GM19395 (cell line): Measurements from ENCODE around the gene COL6A2.

ENCODE experiments used
- ATAC-seq: cut with Tn5 transposase; IDR thresholded peaks from one replicate; pipeline ENCODE4 v1.9.1; 2021; ENCODE audit warnings: mild to moderate bottlenecking, moderate library complexity; ENCODE audit not compliant: unreplicated experiment

COL6A2 gene

DNA sequence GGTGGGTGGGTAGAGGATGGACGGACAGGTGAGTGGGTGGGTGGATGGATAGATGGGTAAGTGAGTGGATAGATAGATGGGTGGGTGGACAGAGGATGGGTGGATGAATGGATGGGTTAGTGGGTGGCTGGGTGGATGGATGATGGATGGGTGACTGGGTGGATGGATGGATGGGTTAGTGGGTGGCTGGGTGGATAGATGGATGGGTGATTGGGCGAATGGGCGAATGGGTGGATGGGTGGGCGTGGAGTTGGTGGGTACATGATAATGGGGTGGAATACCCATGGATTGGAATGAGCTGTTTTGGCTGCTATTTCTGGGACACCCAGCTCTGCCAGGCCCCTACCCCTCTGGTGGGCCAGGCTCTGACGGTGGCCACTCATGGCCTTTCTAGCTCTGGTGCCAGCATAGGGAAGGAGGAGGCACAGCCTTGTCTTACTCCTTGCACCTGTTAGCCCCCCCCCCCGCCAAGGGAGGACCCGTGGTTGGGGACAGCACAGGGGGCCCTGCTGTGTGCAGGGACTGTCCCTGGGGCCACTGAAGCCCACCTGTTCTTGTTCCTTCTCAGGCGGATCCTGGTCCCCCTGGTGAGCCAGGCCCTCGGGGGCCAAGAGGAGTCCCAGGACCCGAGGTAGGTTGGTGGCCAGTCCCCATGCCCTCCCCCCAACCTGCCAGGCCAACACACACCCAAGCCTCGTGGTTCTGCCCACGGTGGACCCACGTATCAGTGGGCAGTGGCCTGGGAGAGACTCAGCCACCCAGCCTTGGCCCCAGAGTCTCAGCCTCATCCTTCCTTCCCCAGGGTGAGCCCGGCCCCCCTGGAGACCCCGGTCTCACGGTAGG, 26.4 kb downstream of the COL6A2 start:
- no peak for ATAC-seq

DNA sequence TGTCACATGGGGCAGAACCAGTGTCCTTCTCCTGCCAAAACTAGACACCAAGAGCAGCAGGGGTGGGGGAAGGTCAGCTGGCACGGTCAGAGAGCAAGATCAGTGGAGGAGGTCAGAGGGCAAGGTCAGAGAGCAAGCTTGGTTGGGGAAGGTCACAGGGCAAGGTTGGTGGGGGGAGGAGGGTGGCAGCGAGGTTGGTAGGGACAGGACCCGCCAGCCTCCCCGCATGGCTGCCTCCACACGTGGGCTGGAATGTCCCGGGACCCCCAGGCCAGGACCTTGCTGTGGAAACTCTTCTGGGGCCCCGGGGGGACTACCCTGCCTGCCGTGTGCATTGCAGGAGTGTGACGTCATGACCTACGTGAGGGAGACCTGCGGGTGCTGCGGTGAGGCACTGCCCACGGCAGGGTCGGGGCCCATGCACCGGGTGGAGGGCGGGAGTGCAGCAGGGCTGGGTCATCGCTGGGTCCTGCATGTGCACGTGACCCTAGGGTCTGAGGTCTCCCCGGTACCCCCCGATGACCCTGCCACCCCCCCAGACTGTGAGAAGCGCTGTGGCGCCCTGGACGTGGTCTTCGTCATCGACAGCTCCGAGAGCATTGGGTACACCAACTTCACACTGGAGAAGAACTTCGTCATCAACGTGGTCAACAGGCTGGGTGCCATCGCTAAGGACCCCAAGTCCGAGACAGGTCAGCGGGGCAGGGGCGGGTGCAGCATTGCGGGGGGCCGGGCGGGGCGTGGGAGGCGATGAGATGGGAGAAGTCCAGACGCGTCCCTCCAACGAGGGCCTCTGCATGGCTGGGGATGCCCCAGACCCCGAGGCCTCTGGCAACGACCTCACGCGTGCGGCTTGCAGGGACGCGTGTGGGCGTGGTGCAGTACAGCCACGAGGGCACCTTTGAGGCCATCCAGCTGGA, 27.3 kb downstream of the COL6A2 start:
- ATAC-seq, result no peak

DNA sequence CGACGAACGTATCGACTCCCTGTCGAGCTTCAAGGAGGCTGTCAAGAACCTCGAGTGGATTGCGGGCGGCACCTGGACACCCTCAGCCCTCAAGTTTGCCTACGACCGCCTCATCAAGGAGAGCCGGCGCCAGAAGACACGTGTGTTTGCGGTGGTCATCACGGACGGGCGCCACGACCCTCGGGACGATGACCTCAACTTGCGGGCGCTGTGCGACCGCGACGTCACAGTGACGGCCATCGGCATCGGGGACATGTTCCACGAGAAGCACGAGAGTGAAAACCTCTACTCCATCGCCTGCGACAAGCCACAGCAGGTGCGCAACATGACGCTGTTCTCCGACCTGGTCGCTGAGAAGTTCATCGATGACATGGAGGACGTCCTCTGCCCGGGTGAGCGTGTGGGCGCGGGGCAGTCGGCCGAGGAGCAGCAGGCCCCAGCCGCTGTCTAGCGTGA, 28.0 kb downstream of the COL6A2 start:
- ATAC-seq, result no peak

DNA sequence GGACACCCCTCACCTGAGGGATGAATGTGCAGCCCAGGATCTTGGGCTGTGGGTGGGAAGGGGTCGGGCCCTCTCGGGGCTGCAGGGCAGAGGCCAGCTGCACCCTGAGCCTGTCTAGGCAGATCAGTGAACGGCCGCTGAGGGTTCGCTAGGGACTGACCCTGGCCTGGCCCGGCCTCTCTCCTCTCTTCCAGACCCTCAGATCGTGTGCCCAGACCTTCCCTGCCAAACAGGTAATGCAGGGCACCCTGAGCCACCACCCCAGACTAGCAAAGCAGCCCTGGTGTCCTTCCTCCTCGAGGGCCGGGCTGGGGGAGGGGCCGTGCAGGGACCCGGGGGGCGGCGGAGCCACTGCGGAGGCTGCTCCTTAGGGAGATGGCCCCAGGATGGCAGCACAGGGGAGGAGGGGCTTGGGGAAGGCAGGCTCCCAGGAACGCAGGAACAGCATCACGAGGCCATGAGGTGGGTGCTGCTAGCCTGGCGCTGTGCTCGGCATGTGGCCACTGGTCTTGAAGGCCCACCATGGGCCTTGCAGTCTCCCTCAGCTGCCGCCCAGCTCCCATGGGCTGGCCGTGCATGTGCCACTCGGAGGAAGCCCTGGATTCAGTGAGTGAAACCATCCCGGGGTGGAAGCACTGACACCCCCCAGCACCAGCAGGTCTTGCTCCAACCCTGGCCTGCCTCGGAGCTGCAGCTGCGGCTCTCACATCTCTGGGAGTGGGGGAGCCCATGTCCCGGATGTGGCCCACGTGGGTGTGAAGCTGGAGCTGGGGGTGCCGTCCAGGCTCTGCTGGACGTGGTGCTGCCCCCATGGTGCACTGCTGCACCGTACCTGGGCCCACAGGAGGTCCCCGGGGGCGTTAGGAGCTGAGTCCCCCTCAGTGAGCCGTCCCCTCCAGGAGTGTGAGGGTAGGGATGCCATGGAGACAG, 28.7 kb downstream of the COL6A2 start:
- ATAC-seq, result no peak

DNA sequence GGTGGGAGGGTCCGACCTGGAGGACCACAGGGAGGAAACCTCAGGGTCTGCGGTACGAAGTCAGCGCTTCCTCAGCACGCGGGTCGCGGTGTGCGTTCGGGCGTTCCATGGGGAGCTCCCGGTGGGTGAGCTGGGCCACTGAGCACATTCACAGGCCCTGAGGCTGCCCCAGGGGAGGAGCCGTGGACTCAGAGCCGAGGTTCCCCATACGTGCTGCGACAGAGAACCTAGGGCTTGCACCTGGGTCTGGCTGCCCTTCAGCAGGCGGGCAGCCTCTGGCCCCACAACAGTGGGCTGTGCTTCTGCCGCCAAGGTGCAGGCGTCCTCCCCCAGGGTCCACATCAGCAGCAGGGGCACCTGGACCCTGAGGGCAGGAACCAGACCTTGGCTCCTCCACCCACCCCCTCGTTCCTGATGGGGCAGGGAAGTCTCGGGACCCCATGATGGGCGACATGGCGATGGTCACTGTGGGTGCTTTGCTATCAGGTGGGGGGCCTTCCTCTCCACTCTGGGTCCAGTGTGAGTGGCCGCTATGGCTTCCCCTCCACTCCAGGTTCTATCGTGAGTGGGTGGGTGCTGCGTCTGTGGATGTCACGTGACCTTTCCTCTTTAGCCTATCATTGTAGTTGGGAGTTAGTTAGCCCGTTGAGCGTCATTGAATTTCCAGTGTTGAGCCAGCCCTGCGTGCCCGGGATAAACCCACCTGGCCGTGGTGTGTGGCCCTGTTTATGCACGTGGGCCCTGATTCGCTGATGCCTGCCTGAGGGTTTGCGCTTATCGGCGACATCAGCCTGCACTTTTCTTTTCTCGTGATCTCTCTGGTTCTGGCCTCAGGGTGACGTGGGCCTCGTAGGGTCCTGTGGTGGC, 29.6 kb downstream of the COL6A2 start:
- ATAC-seq, result no peak

DNA sequence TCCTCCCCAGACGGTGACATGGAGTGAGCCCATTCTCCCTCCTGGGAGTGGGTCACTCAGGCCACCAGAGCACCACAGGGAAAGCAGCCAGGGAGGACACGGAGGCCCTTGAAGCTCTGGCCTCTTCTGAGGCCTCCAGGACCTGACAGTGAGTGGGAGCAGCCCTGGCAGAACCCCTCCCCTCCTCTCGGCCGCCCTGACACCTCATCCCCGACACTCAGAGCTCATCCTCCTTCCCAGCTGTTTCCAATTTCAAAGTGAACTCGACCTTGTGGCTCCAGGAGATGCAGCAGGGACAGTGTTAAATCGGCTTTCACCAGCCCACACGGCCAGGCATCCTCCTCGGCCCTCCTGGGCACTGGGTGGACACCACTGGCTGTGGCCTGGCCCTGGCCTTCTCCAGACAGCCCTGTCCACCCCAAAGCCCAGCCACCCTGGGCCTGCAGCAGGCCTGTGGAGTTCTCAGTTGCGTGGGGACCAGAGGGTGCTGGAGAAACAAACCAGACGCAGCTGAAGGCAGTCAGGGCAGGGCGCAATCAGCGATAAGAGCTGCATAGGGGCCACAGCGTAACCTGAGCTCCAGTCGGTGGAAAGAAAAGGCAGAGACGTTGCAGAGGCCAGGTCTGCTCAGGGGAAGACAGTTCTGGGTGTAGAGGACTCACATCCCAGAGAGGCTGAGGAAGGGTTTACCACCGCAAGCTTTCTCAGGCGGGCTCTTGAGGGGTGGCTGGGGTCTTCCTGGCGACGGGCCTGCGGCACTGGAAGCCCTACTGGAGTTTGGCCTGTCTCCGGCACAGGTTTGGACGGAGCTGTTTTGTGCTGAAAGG, 30.4 kb downstream of the COL6A2 start:
- no peak for ATAC-seq

DNA sequence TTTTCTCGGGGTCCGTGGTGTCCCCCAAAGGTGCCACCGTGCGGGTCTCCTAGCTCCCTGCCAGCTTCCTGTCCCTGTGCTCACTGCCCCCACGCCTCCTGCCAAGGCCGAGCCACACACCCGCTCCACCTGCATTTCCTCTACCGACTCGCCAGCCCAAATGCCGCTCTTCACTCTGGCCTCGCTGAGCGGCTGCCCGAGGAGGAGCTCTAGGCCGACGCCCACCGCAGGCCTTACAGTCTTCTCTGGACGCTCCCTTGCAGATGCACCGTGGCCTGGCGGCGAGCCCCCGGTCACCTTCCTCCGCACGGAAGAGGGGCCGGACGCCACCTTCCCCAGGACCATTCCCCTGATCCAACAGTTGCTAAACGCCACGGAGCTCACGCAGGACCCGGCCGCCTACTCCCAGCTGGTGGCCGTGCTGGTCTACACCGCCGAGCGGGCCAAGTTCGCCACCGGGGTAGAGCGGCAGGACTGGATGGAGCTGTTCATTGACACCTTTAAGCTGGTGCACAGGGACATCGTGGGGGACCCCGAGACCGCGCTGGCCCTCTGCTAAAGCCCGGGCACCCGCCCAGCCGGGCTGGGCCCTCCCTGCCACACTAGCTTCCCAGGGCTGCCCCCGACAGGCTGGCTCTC, 31.1 kb downstream of the COL6A2 start:
- ATAC-seq, result no peak

DNA sequence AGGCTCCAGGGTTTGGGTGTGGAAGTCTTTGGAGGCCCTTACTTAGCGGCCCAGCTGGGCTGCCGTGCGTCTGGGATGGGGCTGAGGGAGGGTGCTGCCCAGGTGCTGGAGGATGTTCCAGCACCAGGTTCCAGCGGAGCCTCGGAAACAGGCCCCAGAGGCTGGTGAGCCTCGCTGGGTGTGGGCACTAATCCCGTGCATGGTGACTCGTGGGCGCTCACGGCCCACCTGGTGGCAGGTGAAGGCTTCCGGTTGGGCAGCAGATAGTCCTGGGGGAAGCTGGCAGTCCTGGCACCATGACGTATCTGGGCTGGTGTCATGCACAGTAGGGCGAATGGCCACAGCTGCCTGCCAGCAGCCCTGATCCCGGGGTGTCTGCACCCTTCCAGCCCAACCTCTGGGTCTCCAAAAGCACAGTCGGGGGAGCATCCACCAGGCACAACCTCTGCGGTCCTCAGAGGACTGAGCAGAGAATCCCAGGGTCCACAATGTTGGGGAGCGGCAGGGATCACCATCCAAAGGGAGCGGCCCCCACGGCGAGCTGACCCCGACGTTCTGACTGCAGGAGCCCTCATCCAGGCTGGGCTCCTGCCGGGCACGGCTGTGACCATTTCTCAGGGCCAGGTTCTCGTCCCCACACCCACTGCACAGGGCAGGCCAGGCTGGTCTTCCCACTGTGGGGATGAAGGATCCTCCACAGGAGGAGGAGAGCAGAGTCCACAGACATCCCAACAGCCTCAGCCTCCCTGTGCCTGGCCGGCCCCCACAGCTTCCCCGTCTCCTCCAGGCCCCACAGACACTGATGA, 32.1 kb downstream of the COL6A2 start:
- ATAC-seq, result no peak

DNA sequence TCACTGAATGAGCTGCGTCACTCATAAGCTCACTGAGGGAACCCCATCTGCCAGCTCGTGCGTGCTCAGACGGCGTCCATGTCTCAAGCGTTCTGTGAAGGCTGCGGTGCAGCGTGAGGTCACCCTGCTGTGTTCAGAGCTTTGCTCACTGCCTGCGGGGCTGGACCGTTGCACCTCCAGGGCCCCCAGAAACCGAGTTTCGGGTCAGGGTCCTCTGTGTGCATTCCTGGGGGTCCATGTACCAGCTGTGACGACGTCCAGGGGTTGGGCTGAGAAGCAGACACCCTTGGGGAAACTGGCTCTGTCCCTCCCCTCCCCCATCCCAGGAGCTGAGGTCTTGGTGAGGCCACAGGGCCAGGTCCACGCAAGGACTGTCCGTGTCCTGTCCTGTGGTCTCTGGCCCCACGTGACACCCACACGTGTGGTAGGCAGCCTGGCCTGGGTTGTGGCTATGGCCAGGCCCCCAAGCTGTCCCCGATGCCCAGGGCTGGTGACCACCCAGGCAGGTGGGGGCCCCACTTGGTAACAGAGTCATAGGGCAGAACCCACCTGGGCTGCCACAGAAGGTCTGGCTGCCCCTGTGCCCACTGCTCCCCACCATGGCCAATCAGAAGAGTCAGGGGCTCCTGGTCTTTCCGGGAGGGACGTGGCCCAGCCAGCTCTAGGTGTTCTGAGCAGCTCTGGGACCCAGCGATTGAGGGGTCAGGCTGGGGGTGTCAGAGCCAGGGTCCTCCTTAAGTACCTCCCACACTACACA, 33.1 kb downstream of the COL6A2 start:
- ATAC-seq, result no peak

DNA sequence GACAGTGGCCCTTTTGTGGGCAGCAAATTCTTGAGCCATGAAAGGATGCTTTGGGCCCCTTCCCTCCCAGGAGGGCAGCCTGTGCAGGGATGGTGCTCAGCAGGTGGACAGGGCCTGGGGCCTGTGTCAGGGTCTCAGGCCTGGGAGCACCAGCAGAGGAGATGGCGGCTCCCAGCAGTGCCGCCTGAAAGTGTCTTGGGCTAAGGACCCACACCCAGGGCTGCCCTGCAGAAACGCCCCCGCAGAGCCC, 33.6 kb downstream of the COL6A2 start:
- no peak for ATAC-seq

DNA sequence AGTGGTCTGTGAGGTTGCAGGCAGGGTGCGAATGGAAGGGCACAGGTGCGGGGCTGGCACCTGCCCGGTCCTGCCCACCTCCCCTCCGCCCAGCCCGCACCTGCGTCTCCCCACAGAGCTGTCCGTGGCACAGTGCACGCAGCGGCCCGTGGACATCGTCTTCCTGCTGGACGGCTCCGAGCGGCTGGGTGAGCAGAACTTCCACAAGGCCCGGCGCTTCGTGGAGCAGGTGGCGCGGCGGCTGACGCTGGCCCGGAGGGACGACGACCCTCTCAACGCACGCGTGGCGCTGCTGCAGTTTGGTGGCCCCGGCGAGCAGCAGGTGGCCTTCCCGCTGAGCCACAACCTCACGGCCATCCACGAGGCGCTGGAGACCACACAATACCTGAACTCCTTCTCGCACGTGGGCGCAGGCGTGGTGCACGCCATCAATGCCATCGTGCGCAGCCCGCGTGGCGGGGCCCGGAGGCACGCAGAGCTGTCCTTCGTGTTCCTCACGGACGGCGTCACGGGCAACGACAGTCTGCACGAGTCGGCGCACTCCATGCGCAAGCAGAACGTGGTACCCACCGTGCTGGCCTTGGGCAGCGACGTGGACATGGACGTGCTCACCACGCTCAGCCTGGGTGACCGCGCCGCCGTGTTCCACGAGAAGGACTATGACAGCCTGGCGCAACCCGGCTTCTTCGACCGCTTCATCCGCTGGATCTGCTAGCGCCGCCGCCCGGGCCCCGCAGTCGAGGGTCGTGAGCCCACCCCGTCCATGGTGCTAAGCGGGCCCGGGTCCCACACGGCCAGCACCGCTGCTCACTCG, 34.1 kb downstream of the COL6A2 start:
- ATAC-seq, result no peak

DNA sequence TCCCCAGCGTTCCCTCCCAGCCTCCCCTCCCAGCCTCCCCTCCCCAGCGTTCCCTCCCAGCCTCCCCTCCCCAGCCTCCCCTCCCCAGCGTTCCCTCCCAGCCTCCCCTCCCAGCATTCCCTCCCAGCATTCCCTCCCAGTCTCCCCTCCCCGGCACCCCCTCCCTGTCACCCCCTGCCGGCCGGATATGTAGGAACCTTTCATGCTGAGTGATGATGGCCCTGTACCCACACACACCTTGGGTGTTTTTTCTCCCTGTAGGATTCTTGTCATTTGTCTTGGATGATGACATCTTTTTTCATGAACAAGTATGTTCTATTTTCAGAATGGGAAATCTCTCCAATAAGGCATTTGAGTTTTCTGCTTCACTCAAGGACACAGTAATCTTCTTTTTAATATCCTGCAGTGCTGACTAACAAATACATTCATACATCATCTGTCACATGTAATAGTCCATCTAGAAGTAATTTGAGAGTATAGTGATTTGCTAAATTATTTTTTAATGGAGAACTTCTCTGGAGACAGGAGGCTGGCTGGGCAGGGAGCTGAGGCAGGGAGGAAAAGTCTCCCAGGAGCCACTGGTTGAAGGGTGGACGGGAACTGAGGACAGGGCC, 38.0 kb downstream of the COL6A2 start:
- no peak for ATAC-seq

DNA sequence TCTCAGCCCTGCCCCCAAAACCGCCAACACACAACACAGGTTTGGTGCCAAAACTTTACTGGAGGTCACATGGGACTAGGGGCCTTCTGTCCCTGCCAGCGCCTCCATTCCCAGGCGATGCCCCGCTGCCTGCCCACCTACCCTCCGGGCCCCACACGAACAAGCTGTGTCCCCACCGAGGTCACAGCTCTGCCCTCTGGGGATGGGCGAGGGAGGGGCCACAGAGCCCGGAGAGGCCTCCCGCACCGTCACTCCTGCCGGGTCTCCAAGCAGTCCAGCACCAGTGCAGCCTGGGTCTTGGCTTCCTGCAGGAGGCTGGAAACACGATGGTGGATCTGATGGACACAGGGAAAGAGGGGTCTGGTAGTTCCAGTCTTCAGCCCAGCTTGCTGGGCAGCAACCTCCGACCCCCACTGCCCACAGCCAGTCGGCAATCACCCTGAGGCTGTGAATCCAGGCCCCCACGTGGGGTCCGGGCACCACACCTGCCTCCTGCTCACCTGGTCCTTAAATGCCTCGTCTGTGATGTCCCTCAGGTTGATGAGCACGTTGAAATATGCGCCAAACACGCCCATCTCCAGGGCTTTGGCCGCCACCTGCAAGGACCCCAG, 38.9 kb downstream of the COL6A2 start:
- ATAC-seq, result no peak

DNA sequence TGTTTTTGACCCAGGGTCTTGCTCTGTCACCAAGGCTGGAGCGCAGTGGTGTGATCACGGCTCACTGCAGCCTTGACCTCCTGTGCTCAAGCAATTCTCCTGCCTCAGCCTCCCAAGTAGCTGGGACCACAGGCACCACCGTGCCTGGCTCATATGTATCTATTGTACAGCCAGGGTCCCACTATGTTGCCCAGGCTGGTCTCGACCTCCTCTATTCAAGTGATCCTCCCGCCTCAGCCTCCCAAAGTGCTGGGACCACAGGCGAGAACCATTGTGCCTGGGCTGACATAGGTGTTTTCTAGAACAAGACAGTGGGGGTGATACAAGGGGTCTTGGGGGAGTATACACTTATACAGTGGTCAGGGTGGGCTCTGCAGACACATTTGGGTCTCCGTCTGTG, 40.0 kb downstream of the COL6A2 start:
- ATAC-seq, result no peak

DNA sequence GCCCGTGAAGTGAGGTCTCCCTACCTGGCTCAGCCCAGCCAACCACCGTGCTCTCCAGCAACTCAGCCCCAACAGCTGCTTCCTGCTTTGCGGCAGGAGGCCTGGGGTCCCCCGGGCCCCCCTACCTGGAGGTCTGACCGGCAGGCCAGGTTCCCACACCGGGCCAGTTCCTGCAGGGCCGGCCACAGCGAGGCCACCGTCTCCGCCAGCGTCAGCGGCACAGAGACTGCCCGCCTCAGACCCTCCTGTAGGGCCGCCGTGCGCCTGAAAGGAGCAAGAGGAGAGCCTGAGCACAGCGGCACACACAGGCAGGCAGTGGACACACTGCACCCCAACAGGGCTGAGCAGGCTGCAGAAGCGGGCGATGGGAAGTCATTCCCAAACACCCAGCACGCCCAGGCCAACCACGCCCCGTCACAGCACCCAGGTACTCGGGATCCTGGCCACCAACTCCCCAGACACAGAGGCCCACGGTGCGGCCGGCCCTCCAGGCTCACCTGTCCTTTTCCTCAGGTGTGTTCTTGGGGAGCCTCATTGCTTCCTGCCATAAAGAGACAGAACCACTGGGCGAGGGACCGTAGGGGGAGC, 40.6 kb downstream of the COL6A2 start:
- no peak for ATAC-seq
